GM04504 (cell line): Measurements from ENCODE around the gene CDC45.
"Not testable (repeated sequence)": the region's sequence is repeated elsewhere in the genome, so short reads cannot be mapped to it uniquely, and the experiment has no call there.

ENCODE experiments used
- DNase-seq: peaks from one replicate; pipeline ENCODE4 v3.0.0-alpha.2; 2012; ENCODE audit warnings: low read depth

The CDC45 gene

DNA sequence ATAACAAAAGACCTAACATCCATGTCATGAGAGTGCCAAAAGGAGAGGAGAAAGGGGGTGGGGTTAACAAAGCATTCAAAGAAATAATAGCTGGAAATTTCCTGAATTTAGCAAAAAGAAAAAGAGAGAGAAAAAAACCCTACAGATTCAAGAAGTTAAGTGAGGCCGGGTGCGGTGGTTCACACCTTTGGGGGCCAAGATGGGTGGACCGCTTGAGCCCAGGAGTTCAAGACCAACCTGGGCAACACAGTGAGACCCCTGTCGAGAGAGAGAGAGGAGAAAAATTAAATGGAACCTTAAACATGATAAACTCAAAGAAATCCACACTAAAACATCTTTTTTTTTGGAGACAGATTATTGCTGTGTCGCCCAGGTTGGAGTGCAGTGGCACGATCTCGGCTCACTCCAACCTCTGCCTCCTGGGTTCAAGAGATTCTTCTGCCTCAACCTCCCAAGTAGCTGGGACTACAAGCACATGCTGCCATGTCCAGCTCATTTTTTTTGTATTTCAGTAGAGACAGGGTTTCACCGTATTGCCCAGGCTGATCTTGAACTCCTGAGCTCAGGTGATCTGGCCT is 53.4 kb downstream of the CDC45 start:
- DNase-seq: no peak

DNA sequence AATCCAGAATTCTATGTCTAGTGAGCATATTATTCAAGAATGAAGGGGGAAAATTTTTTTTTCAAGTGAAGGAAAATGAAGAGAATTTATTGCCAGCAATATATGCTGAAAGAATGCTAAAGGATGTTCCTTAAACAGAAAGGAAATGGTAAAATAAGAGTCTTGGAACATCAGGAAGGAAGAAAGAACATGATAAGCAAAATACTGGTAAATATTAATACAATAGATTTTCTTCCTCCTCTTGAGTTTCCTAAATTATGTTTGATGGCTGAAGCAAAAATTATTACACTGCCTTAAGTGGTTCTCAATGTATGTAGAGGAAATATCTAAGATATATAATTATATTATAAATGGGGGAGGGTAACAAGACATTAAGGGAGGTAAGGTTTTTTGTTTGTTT is 54.1 kb downstream of the CDC45 start:
- no peak for DNase-seq

DNA sequence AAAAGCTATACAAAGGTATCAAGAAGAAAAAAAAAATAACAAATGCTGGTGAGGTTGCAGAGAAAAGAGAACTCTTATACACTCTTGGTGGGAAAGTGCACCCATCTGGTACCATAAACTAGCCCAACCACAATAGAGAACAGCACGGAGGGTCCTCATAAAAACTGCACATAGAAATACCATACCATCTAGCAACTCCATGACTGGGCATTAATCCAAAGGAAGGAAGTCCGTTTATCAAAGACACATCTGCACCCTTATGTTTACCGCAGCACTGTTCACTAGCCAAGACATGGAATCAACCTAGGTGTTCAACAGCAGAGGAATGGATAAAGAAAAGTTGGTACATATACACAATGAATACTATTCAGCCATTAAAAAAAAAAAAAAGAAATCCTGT is 55.3 kb downstream of the CDC45 start:
- DNase-seq: no peak

DNA sequence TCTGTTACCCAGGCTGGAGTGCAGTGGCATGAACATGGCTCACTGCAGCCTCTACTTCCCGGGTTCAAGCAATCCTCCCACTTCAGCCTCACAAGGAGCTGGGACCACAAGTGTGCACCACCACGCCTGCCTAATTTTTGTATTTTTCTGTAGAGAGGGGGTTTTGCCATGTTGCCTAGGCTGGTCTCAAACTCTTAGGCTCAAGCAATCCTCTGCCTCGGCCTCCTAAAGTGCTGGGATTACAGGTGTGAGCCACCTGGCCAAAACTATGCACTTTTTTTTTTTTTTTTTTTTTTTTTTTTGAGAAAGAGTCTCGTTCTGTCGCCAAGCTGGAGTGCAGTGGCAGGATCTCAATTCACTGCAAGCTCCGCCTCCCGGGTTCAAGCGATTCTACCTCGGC is 56.8 kb downstream of the CDC45 start:
- DNase-seq: no peak

DNA sequence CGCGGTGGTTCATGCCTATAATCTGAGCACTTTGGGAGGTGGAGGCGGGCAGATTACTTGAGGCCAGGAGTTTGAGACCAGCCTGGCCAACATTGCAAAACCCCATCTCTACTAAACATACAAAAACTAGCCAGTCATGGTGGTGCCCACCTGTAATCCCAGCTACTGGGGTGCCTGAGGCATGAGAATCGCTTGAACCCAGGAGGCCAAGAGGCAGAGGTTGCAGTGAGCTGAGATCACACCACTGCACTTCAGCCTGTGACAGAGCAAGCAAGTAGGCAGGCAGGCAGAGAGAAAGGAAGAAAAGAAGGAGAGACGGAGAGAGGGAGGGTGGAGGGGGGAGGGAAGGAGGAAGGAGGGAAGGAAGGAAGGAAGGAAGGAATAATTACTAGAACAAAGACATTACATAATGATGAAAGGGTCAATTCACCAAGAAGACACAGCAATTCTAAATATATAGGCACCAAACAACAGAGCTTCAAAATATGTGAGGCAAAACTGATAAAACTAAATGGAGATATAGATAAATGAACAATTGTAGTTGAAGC is 58.3 kb downstream of the CDC45 start:
- DNase-seq: no peak

DNA sequence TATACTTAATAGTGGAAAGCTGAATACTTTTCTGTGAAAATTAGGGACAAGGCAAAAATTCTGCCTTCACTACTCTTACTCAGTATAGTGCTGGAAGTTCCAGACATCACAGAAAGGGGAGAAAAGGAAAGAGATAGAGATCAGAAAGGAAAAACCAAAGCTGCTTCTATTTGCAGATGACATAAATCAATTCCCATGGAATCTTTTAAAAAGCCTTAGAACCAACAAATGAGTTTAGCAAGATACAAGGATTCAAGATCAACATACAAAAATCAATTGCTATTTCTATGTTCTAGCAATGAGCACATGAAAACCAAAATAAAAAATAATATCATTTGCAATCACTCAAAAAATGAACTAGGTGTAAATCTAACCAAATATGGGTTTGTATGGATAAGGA is 60.7 kb downstream of the CDC45 start:
- DNase-seq: no peak

DNA sequence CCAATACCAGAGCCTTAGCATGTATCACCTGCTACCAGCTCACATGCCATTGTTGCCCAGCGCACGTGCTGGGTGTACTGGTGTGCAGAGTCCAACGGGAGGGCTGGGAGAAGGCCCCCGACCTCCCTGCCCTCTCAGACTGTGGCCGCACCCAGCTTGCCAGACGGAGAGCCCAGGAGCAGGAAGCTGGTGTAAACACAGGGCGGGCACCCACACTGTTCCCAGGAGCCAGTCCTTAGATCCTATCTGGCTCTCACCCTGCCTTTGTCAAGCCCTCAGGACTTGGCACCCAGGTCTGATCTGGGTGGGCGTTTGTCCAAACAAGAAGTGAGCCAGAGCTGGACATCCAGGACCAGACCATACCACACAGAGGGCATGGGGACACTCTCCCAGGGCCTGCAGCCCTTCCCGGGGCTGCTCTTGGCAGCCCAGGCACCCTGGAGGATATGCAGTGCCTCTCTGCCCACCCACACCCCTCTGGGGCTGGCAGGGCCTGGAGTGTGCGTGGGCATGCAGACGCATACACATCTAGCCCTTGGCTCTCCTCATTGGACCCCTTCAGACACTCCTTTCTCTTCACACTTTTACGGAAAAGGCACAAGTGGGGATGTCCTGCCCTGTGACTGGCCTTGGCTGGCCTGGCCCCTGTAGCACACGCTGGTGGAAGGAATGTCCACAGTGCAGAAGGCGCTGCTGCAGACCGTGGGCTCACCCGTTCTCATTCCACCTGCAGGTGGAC is 64.4 kb downstream of the CDC45 start:
- DNase-seq: no peak

DNA sequence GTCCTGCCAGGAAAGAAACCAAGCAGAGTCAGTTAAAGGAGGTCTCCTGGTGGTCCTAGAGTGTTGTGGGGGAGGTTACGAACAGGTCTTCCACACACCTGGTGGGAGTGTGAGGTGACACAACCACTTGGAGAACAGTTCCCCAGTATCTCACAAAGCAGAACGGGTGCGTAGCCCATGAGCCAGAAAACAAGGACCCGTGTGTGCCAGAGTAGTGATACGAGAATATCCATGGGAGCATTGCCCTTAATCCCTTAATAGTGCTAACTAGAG is 66.2 kb downstream of the CDC45 start:
- no peak for DNase-seq

DNA sequence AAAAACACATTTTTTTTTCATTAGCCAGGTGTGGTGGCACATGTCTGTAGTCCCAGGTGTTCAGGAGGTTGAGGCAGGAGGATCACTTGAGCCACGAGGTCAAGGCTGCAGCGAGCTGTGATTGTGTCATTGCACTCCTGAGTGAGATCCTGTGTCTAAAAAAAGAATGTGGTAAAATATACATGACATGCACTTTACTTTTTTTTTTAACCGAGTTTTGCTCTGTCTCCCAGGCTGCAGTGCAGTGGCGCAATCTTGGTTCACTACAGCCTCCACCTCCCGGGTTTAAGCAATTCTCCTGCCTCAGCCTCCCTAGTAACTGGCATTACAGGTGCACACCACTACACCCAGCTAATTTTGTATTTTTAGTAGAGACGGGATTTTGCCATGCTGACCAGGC is 67.0 kb downstream of the CDC45 start:
- DNase-seq: no peak

DNA sequence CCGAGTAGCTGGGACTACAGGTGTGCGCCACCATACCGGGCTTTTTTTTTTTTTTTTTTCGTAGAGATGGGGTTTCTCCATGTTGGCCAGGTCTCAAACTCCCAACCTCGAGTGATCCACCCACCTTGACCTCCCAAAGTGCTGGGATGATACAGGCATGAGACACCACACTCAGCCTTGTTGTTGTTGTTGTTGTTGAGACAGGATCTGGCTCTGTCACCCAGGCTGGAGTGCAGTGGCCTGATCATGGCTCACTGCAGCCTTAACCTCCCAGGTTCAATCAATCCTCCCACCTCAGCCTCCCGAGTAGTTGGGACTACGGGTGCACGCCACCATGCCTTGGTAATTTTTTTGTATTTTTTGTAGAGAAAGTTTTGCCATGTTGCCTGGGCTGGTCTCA is 67.9 kb downstream of the CDC45 start:
- DNase-seq: no peak

DNA sequence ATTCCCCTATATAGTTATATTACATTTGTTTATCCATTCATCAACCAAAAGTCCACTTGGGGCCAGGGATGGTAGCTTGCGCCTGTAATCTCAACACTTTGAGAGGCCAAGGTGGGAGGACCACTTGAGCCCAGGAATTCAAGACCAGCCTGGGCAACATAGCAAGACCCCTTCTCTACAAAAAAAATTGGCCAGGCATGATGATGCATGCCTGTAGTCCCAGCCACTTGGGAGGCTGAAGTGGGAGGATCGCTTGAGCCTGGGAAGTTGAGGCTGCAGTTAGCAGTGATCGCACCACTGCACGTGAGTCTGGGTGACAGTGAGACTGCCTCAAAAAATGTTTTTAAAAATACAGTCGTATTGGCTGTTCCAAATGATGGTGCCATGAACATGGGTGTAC is 68.7 kb downstream of the CDC45 start:
- DNase-seq: not testable (repeated sequence)

DNA sequence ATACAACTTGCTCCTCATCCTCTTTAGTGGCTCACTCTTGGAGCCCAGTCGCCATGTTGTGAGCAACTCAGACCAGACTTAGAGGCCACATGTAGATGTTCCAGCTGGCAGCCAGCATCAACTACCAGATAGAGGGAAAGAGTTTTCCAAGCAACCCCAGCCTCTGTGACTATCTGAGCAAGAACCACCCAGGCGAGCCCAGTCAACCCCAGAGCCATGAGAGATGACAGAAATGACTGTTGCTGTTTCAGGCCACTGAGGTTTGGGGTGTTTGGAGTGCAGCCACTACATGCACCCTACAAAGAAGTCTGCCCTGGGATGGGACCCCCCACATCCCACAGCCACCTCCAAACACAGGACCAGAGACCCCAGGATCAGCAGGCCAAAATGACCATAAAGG is 69.2 kb downstream of the CDC45 start:
- no peak for DNase-seq

DNA sequence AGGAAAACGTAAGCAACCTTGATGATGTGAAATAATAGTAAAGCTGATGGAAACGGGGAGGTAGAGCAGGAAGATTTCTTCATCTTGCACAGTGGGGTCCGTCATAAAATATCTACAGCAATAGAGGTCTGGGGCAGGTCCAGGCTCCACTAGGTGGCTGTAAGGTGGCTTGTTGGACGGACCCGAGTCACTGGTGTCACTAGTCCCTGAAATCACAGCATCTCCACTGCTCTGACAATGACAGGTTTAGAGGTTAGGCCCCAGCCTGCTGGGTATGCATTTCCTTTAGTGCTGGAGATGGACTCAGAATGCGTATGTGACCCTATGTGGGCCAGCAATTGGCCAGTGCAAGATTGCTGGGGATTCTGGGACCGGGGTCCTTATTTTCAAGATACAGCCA is 69.7 kb downstream of the CDC45 start:
- no peak for DNase-seq

DNA sequence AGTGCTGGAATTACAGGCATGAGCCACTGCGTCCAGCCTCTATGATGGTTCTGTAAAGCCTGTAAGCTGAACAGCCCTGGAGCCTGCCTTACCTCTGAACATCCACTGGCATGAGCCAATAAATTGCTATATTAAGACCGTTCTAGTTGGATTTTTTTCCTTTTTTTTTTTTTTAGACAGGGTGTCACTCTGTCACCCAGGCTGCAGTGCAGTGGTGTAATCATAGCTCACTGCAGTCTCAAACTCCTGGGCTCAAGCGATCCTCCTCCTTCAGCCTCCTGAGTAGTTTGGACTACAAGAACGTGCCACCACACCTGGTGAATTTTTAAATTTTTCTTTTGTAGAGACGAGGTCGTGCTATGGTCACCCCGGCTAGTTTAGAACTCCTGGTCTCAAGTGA is 70.7 kb downstream of the CDC45 start:
- DNase-seq: no peak

DNA sequence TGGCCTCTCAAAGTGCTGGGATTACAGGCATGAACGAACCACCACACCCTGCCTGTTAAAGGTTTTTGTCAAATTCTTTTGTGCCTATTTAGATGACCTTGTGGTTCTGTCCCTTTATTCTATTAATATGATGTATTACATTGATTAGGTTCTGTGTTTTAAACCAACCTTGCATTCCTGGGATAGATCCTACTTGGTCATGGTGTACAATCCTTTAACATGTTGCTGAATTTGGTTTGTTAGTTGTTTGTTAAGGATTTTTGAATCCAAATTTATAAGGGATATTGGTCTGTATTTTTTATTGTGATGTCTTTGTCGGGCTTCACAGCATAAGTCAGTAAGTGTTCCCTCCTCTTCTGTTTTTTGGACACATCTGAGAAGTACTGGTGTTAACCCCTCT is 73.5 kb downstream of the CDC45 start:
- no peak for DNase-seq

DNA sequence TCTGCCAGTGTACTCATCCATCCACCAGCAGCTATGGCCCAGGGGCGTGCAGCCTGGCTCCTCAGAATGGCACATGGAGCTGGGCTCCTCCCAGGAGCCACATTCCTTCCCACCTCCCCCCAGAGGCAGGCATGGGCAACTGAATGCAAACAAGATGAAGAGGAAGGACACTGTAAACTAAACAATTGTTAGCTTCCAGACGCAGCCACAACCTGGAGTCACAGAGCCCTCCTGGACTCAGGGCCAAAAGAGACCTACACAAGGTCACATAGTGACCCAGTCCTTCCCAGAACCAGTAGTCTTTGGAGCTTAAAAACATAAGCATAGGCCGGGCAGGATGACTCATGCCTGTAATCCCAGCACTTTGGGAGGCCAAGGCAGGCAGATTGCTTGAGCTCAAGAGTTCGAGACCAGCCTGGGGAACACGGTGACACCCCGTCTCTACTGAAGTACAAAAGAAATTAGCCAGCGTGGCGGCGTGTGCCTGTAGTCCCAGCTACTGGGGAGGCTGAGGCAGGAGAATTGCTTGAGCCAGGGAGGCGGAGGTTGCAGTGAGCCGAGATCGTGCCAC is 75.2 kb downstream of the CDC45 start:
- no peak for DNase-seq

DNA sequence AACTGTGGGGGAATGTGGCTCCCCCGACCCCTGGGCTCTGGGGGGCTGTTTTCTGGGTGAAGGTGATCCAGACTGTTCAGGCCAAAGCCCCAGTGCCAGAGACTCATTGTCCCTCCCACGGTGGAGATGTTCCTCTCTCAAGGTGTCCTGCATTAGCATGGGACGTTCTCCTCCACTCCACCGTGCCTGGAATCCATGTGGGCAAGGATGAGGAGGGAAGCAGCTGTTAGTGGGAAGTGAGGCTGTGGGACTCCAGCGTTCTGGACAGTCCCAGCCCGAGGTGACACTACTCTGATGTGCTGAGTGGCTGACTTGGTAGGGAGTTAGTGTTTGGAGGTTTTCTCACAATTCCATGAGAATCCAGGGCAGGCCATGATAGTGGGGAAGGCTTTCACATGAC is 75.9 kb downstream of the CDC45 start:
- no peak for DNase-seq

DNA sequence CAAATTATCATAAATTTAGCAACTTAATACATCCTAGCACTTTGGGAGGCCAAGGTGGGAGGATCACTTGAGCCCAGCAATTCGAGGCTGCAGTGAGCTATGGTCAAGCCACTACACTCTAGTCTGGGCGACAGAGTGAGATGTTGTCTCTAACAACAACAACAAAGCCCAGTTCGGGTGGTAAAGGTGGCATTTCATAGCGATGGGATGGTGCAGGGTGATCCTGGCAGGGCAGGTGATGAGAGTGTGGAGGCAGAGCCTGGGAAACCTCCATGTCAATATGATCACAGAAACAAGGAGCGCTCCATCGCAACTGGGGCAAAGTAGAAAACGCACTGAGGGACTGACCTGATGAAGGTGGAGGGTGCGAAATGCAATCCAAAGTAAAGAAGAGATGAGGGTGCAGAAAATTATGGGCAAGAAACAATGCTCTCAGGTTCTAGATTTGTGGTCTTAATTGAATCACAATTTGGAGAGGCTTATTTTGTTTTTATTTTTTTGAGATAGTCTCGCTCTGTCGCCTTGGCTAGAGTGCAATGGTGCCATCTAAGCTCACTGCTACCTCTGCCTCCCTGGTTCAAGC is 77.3 kb downstream of the CDC45 start:
- no peak for DNase-seq

DNA sequence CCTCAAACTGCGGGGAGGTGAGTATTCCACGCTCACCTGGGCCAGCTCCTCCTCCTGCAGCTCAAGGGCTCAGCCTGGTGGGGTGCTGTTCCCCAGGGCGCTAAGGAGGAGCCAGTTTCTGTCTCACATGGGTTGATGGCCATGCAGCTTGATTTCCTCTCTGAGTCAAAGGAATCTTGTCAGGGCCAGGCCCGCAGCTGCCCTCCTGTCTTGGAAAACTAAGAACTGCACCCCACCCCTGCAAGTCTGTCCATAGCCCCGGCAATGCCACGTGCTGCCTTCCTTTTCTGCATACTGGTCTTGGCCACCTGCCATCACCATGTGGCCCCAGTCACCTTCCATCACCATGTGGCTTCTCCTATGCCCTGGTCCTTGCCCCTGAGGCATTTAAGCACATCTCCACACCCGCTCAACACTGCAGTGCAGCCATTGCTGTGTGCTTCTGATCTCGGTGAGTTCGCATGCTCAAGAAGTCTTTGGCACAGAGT is 79.6 kb downstream of the CDC45 start:
- DNase-seq: no peak

DNA sequence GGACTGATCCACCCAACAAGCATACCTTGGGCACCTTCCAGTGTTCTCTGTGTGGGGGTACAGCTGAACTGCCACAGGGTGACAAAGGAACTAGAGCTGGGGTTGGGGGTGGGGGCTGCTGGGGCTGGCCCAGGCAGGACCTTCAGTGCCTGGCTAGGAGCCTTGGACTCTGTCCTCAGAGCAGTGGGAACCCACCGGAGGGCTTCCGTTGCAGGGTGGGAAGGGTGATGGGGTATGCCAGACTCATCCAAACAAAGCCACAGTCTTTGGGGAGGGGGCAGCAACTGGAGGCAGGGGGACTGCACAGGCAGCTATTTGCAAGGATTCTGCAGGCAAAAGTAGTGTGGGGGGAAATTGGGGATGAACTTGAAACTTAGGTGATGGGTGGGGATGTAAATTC is 80.2 kb downstream of the CDC45 start:
- DNase-seq: no peak

DNA sequence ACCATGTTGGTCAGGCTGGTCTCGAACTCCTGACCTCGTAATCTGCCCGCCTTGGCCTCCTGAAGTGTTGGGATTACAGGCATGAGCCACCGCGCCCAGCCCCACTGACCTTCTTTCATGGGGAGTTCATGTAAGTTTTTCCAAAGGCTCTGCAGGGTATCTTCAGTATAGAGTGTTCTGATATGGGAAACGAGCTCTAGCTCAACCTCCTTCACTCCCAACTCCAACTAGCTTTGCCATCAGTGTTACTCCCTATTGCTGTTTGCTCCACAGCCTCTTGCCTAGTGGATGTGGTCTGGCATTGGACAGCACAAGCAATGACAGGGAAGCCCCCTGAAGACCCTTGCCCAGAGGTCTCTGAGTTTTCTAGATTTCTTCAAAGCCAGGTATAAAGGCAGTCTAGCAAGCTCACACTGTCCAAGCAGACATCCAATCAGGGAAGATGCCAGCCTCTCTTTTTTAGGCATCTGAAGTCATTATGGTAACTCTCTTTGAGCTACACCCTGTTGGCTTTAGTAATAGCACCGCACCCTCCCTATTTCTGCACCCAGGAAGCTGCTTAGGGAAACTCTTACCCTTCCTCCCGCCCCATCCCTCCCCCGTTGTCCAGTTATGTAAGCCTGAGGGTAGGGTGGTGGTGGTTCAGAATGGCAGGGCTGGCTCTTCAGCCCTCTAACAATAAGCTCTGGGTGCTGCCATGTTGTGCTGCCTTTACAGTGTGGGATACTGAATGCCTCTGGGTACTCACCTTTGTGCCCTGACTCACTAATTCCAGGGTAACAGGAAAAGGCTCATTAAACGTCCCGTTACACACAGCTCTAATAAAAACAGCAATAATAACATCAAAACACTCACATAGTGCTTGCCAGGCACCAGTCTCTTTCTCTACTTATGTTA is 85.9 kb downstream of the CDC45 start:
- no peak for DNase-seq
